SK-N-SH treated with all-trans-retinoic acid at 6 μM for 48 hours (cell line): ENCODE results near the gene HIKESHI.

Experiments used
- ATAC-seq: fragments of 200-7000 bp; cut with Tn5 transposase; 3 replicates; pipeline ENCODE4 v1.9.1; 2020; ENCODE audit warnings: mild to moderate bottlenecking, moderate library complexity
- ARNTL ChIP-seq: fragments of 450-650 bp; formaldehyde crosslinking; IDR thresholded peaks from 2 replicates; pipeline ENCODE4 v1.5.0; 2020; ENCODE audit warnings: low read depth, mild to moderate bottlenecking, moderate library complexity, borderline replicate concordance
- BACH2 ChIP-seq: fragments of 250-450 bp; sonication (Bioruptor Pico); IDR thresholded peaks from 2 replicates; pipeline ENCODE4 v1.9.0; 2021; ENCODE audit warnings: mild to moderate bottlenecking, borderline replicate concordance
- ESRRG ChIP-seq: fragments of 250-450 bp; sonication (Bioruptor Pico); IDR thresholded peaks from 2 replicates; pipeline ENCODE4 v1.6.1; 2021; ENCODE audit warnings: mild to moderate bottlenecking
- GLIS3 ChIP-seq: fragments of 250-450 bp; sonication (Bioruptor Pico); IDR thresholded peaks from 2 replicates; pipeline ENCODE4 v1.5.0; 2020; ENCODE audit warnings: mild to moderate bottlenecking, moderate library complexity
- SNAI2 ChIP-seq: fragments of 250-450 bp; sonication (Bioruptor Pico); IDR thresholded peaks from 2 replicates; pipeline ENCODE4 v1.5.0; 2020; ENCODE audit warnings: mild to moderate bottlenecking, moderate library complexity
- TOX ChIP-seq: fragments of 250-450 bp; sonication (Bioruptor Pico); IDR thresholded peaks from 2 replicates; pipeline ENCODE4 v1.8.0; 2021; ENCODE audit warnings: mild to moderate bottlenecking, moderate library complexity, borderline replicate concordance
- ZC3H10 ChIP-seq: fragments of 250-450 bp; sonication (Bioruptor Pico); IDR thresholded peaks from 2 replicates; pipeline ENCODE4 v1.5.1; 2021; ENCODE audit warnings: mild to moderate bottlenecking, moderate library complexity
- ZFP3 ChIP-seq: fragments of 250-450 bp; sonication (Bioruptor Pico); IDR thresholded peaks from 2 replicates; pipeline ENCODE4 v1.5.0; 2020; ENCODE audit warnings: mild to moderate bottlenecking, moderate library complexity
- ZFP30 ChIP-seq: fragments of 450-650 bp; formaldehyde crosslinking; IDR thresholded peaks from 2 replicates; pipeline ENCODE4 v1.5.0; 2022; ENCODE audit warnings: mild to moderate bottlenecking, moderate library complexity
- ZNF565 ChIP-seq: fragments of 450-650 bp; formaldehyde crosslinking; conservative IDR thresholded peaks from 2 replicates; pipeline ENCODE4 v1.5.0; 2020; ENCODE audit warnings: low read depth, mild to moderate bottlenecking, moderate library complexity
- ZNF8 ChIP-seq: fragments of 450-650 bp; formaldehyde crosslinking; IDR thresholded peaks from 2 replicates; pipeline ENCODE4 v1.5.0; 2020; ENCODE audit warnings: mild to moderate bottlenecking, moderate library complexity
- TF ChIP-seq, protein P1 (sequence below): fragments of 250-450 bp; sonication (Bioruptor Pico); IDR thresholded peaks from 2 replicates; pipeline ENCODE4 v1.5.1; 2021; ENCODE audit warnings: mild to moderate bottlenecking, moderate library complexity
- TF ChIP-seq, protein P2 (sequence below): fragments of 250-450 bp; sonication (Bioruptor Pico); IDR thresholded peaks from 2 replicates; pipeline ENCODE4 v1.5.0; 2020; ENCODE audit warnings: mild to moderate bottlenecking, moderate library complexity
- TF ChIP-seq, protein P3 (sequence below): fragments of 250-450 bp; sonication (Bioruptor Pico); IDR thresholded peaks from 2 replicates; pipeline ENCODE4 v1.8.0; 2020; ENCODE audit warnings: mild to moderate bottlenecking, moderate library complexity, borderline replicate concordance
- TF ChIP-seq, protein P4 (sequence below): fragments of 250-450 bp; sonication (Bioruptor Pico); IDR thresholded peaks from 2 replicates; pipeline ENCODE4 v1.8.0; 2021; ENCODE audit warnings: low read depth, mild to moderate bottlenecking, moderate library complexity, borderline replicate concordance
- TF ChIP-seq, protein P5 (sequence below): fragments of 250-450 bp; sonication (Bioruptor Pico); IDR thresholded peaks from 2 replicates; pipeline ENCODE4 v1.5.1; 2020; ENCODE audit warnings: low read depth, mild to moderate bottlenecking, moderate library complexity

Gene HIKESHI

DNA sequence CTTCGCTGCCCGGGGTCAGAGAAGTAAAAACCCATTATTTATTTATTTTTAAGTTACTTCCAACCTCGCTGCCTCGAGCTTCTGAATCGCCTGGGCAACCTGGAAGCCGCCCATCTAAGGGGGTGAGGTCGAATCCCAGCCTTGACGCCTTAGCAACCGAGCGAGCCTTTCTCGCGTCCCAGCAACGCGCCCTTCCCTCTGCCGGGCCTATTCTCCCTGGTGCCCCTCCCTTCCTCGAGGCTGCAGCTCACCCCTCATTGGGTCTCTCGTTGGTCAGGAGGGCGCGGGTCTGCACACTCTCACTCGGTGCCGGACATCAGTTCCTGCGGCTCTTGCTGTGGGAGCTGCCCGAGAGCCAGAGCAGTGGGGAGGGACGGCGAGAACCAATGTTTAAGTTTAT is 72.5 kb downstream of the HIKESHI start, which contains the start of gene CCDC81:
Gene CCDC81 (plus strand): TSS at position 302 of the 400 bp plus-strand sequence. CDS start 277 bp downstream, outside the sequence.
- TF ChIP-seq ESRRG (no peak), SNAI2 (CRISPR knock-in tag) (no peak), TOX (no peak), GLIS3 (CRISPR knock-in tag) (no peak), ZFP3 (CRISPR knock-in tag) (no peak)
- TF ChIP-seq, protein P1, sequence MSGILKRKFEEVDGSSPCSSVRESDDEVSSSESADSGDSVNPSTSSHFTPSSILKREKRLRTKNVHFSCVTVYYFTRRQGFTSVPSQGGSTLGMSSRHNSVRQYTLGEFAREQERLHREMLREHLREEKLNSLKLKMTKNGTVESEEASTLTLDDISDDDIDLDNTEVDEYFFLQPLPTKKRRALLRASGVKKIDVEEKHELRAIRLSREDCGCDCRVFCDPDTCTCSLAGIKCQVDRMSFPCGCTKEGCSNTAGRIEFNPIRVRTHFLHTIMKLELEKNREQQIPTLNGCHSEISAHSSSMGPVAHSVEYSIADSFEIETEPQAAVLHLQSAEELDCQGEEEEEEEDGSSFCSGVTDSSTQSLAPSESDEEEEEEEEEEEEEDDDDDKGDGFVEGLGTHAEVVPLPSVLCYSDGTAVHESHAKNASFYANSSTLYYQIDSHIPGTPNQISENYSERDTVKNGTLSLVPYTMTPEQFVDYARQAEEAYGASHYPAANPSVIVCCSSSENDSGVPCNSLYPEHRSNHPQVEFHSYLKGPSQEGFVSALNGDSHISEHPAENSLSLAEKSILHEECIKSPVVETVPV (CRISPR knock-in tag) = no peak
- TF ChIP-seq, protein P2, sequence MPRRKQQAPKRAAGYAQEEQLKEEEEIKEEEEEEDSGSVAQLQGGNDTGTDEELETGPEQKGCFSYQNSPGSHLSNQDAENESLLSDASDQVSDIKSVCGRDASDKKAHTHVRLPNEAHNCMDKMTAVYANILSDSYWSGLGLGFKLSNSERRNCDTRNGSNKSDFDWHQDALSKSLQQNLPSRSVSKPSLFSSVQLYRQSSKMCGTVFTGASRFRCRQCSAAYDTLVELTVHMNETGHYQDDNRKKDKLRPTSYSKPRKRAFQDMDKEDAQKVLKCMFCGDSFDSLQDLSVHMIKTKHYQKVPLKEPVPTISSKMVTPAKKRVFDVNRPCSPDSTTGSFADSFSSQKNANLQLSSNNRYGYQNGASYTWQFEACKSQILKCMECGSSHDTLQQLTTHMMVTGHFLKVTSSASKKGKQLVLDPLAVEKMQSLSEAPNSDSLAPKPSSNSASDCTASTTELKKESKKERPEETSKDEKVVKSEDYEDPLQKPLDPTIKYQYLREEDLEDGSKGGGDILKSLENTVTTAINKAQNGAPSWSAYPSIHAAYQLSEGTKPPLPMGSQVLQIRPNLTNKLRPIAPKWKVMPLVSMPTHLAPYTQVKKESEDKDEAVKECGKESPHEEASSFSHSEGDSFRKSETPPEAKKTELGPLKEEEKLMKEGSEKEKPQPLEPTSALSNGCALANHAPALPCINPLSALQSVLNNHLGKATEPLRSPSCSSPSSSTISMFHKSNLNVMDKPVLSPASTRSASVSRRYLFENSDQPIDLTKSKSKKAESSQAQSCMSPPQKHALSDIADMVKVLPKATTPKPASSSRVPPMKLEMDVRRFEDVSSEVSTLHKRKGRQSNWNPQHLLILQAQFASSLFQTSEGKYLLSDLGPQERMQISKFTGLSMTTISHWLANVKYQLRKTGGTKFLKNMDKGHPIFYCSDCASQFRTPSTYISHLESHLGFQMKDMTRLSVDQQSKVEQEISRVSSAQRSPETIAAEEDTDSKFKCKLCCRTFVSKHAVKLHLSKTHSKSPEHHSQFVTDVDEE (CRISPR knock-in tag) = no peak
- no peak for ATAC-seq

DNA sequence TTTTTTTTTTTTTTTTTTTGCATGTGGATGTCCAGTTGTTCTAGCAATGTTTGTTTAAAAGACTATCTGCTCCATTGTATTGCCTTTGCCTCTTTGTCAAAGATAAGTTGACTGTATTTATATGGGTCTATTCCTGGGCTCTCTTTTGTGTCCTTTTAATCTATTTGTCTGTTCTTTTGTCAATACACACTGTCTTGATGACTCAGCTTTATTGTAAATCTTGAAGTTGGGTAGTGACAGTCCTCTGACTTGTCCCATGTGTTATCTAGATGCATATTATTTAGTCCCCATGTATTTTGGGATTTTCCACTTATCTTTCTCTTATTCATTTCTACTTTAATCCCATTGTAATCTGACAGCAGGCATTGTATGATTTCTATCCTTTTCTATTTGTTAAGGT is 75.9 kb downstream of the HIKESHI start:
- TF ChIP-seq ZNF565 = no peak
- TF ChIP-seq, protein P3, sequence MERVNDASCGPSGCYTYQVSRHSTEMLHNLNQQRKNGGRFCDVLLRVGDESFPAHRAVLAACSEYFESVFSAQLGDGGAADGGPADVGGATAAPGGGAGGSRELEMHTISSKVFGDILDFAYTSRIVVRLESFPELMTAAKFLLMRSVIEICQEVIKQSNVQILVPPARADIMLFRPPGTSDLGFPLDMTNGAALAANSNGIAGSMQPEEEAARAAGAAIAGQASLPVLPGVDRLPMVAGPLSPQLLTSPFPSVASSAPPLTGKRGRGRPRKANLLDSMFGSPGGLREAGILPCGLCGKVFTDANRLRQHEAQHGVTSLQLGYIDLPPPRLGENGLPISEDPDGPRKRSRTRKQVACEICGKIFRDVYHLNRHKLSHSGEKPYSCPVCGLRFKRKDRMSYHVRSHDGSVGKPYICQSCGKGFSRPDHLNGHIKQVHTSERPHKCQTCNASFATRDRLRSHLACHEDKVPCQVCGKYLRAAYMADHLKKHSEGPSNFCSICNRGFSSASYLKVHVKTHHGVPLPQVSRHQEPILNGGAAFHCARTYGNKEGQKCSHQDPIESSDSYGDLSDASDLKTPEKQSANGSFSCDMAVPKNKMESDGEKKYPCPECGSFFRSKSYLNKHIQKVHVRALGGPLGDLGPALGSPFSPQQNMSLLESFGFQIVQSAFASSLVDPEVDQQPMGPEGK (CRISPR knock-in tag) = no peak
- TF ChIP-seq ARNTL (CRISPR knock-in tag) = no peak
- TF ChIP-seq ZNF8 (CRISPR knock-in tag) = no peak
- TF ChIP-seq BACH2 (CRISPR knock-in tag) = no peak
- no peak for TF ChIP-seq ZFP3 (CRISPR knock-in tag)
- TF ChIP-seq, protein P4, sequence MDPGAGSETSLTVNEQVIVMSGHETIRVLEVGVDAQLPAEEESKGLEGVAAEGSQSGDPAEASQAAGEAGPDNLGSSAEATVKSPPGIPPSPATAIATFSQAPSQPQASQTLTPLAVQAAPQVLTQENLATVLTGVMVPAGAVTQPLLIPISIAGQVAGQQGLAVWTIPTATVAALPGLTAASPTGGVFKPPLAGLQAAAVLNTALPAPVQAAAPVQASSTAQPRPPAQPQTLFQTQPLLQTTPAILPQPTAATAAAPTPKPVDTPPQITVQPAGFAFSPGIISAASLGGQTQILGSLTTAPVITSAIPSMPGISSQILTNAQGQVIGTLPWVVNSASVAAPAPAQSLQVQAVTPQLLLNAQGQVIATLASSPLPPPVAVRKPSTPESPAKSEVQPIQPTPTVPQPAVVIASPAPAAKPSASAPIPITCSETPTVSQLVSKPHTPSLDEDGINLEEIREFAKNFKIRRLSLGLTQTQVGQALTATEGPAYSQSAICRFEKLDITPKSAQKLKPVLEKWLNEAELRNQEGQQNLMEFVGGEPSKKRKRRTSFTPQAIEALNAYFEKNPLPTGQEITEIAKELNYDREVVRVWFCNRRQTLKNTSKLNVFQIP (CRISPR knock-in tag) = no peak
- no peak for TF ChIP-seq TOX
- TF ChIP-seq ZC3H10 (CRISPR knock-in tag) = no peak
- TF ChIP-seq, protein P1 (CRISPR knock-in tag) = no peak
- no peak for TF ChIP-seq SNAI2 (CRISPR knock-in tag)
- TF ChIP-seq ZFP30 (CRISPR knock-in tag) = no peak
- TF ChIP-seq, protein P2 (CRISPR knock-in tag) = no peak
- TF ChIP-seq, protein P5, sequence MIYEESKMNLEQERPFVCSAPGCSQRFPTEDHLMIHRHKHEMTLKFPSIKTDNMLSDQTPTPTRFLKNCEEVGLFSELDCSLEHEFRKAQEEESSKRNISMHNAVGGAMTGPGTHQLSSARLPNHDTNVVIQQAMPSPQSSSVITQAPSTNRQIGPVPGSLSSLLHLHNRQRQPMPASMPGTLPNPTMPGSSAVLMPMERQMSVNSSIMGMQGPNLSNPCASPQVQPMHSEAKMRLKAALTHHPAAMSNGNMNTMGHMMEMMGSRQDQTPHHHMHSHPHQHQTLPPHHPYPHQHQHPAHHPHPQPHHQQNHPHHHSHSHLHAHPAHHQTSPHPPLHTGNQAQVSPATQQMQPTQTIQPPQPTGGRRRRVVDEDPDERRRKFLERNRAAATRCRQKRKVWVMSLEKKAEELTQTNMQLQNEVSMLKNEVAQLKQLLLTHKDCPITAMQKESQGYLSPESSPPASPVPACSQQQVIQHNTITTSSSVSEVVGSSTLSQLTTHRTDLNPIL = no peak
- ATAC-seq = no peak
